ENCODE results near the gene TMEM121. TPM values are rescaled to one million over a fixed set of nuclear protein-coding genes. Genes with fewer than 3 reads are reported as not detected.

TMEM121 gene
- polyA plus RNA-seq, 3 donors = 1.8 to 3.3 (median 2.5) TPM

GRCh38 chr14:105486974-105487448, 39.4 kb upstream of the TMEM121 start:
- DNase-seq (ENCODE audit: low read depth in 3 of 3, low spot score in 2 of 3) = no peak

GRCh38 chr14:105487449-105487985, 38.9 kb upstream of the TMEM121 start:
- DNase-seq (ENCODE audit: low read depth in 3 of 3, low spot score in 2 of 3) = no peak

- no peak for DNase-seq (ENCODE audit: low read depth in 3 of 3, low spot score in 2 of 3)
These were observed 38.2 kb upstream of the TMEM121 start for GRCh38 chr14:105487986-105488777.

GRCh38 chr14:105488781-105489541, 37.4 kb upstream of the TMEM121 start:
- DNase-seq (ENCODE audit: low read depth in 3 of 3, low spot score in 2 of 3) = no peak

GRCh38 chr14:105489542-105490266, 36.7 kb upstream of the TMEM121 start:
- DNase-seq (ENCODE audit: low read depth in 3 of 3, low spot score in 2 of 3) = peak; percentile 86 to 89 (median 87)

GRCh38 chr14:105490267-105490571, 36.2 kb upstream of the TMEM121 start:
- no peak for DNase-seq (ENCODE audit: low read depth in 3 of 3, low spot score in 2 of 3)

GRCh38 chr14:105490572-105491365, 35.6 kb upstream of the TMEM121 start, which contains the start of gene TEDC1:
Gene TEDC1, plus strand, starts transcription at chr14:105491246. Its CDS starts 130 bp downstream, at chr14:105491376.
- DNase-seq (ENCODE audit: low read depth in 3 of 3, low spot score in 2 of 3) = peak; percentile 97 to 99 (median 99)

GRCh38 chr14:105491366-105491973, 34.9 kb upstream of the TMEM121 start:
- DNase-seq (ENCODE audit: low read depth in 3 of 3, low spot score in 2 of 3) = no peak

- DNase-seq (ENCODE audit: low read depth in 3 of 3, low spot score in 2 of 3) = no peak
These were observed 34.1 kb upstream of the TMEM121 start for GRCh38 chr14:105492031-105492970.

GRCh38 chr14:105492971-105493871, 33.2 kb upstream of the TMEM121 start:
- no peak for DNase-seq (ENCODE audit: low read depth in 3 of 3, low spot score in 2 of 3)

- DNase-seq (ENCODE audit: low read depth in 3 of 3, low spot score in 2 of 3) = no peak
These were observed 32.3 kb upstream of the TMEM121 start for GRCh38 chr14:105493921-105494605.

- no peak for DNase-seq (ENCODE audit: low read depth in 3 of 3, low spot score in 2 of 3)
These were observed 31.8 kb upstream of the TMEM121 start for GRCh38 chr14:105494606-105494929.

GRCh38 chr14:105495101-105495989, 31.0 kb upstream of the TMEM121 start:
- DNase-seq (ENCODE audit: low read depth in 3 of 3, low spot score in 2 of 3) = no peak

GRCh38 chr14:105495990-105496830, 30.2 kb upstream of the TMEM121 start:
- DNase-seq (ENCODE audit: low read depth in 3 of 3, low spot score in 2 of 3) = no peak

Measured in right renal cortex interstitium (tissue), 3 donors.